Natural killer cell (primary cell): ENCODE results near the gene MEIS2. TPM values are rescaled to one million over a fixed set of nuclear protein-coding genes. Genes with fewer than 3 reads are reported as not detected.

Experiments
- ATAC-seq, 3 donors: fragments of 150-1000 bp in 2 of 3; fragments of 200-7000 bp in 1 of 3; cut with Tn5 transposase; 1 replicate in 1 of 3; 2 replicates in 2 of 3; pipeline ENCODE4 v1.10.0; 2021; ENCODE audit warnings: mild to moderate bottlenecking in 2 of 3, moderate library complexity in 2 of 3
- DNase-seq, 2 donors: peaks; one replicate each; pipeline versions ENCODE4 v3.0.0 to v3.0.0-alpha.2; 2013 to 2021; ENCODE audit warnings: mixed read lengths in 1 of 2
- H3K27ac ChIP-seq: one replicate; pipeline ENCODE4 v1.5.1; 2013; ENCODE audit warnings: mild to moderate bottlenecking, low read length
- H3K27me3 ChIP-seq: one replicate; pipeline ENCODE4 v1.6.1; 2013; ENCODE audit warnings: low read length; ENCODE audit not compliant: control insufficient read depth, insufficient read depth
- H3K36me3 ChIP-seq: one replicate; pipeline ENCODE4 v1.6.1; 2013; ENCODE audit warnings: low read length; ENCODE audit not compliant: control insufficient read depth, insufficient read depth
- H3K4me1 ChIP-seq: one replicate; pipeline ENCODE4 v1.6.1; 2013; ENCODE audit warnings: low read length; ENCODE audit not compliant: control insufficient read depth, insufficient read depth
- H3K4me3 ChIP-seq: one replicate; pipeline ENCODE4 v1.5.1; 2013; ENCODE audit warnings: low read length
- H3K9me3 ChIP-seq: one replicate; pipeline ENCODE4 v1.6.1; 2013; ENCODE audit warnings: low read length; ENCODE audit not compliant: control insufficient read depth, insufficient read depth
- H3K27ac Mint-ChIP-seq, 2 donors: one replicate each; pipeline ENCODE4 v1.8.0; 2022; ENCODE audit warnings: mild to moderate bottlenecking in 2 of 2, mixed read lengths in 2 of 2, moderate library complexity in 1 of 2
- H3K27me3 Mint-ChIP-seq, 2 donors: one replicate each; pipeline ENCODE4 v1.8.0; 2022; ENCODE audit warnings: low read depth in 2 of 2, mixed read lengths in 2 of 2
- H3K36me3 Mint-ChIP-seq: one replicate; pipeline ENCODE4 v1.8.0; 2022; ENCODE audit warnings: mixed read lengths
- H3K4me1 Mint-ChIP-seq, 2 donors: one replicate each; pipeline ENCODE4 v1.8.0; 2022; ENCODE audit warnings: mixed read lengths in 2 of 2
- H3K4me3 Mint-ChIP-seq: one replicate; pipeline ENCODE4 v1.8.0; 2022; ENCODE audit warnings: mild to moderate bottlenecking, moderate library complexity, mixed read lengths
- H3K9me3 Mint-ChIP-seq, 2 donors: one replicate each; pipeline ENCODE4 v1.8.0; 2022; ENCODE audit warnings: mixed read lengths in 2 of 2
- CTCF ChIP-seq: fragments of 200-600 bp; IDR thresholded peaks from one replicate; pipeline ENCODE4 v1.8.0; 2022; ENCODE audit warnings: antibody characterized with exemption
- WGBS: methylation state at CpG from one replicate; pipeline ENCODE4 v1.1.7; 2013; ENCODE audit warnings: missing lambda C conversion rate; ENCODE audit not compliant: insufficient coverage; 5-methylcytosine and 5-hydroxymethylcytosine counted together
- intact Hi-C: fragments of 100-400 bp; cut with micrococcal nuclease; formaldehyde crosslinking; loops from one replicate; pipeline ENCODE4 v1.14.2; 2022
- total RNA-seq, 4 donors: library from RNA; stranded (reverse); fragments of 120-200 nt in 1 of 4; gene quantifications; one replicate each; pipeline versions ENCODE4 v1.2.3 to v1.2.4, GENCODE V29; 2013 to 2022

The MEIS2 gene
- total RNA-seq, 3 donors from 2014 or later (not counting 1 experiment from before 2014, with no cell fraction given) = 0.35 TPM; not detected in 2

DNA sequence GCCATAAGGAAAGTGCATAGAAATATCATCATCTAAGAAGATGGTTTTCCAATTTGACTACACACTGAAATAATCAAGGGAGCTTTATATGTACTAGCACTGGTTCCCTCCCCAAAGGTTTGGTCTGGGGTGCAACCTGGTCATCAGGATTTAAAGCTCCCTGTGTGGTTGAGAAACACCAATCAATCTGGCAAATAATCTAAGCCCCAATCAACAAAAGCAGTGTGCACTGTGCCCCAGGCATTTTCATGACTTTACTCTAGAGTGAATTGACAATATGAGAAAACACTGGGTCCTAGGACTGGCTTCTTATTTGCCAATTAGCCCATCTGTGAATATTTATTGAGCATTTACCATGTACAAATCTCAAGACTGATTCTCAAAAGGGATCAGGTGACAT lies 255.1 kb downstream of the MEIS2 start:
- no peak for TF ChIP-seq CTCF
- no peaks in the 10 kb centered on the region for H3K27me3 ChIP-seq
- Mint-ChIP-seq H3K27me3 (no peaks in the 10 kb centered on the region), H3K9me3 (peaks cover 2 to 4% of the 10 kb centered on the region in 2 donors), H3K36me3 (no peaks in the 10 kb centered on the region), H3K4me3 (no peak overlapping the region), H3K27ac (no peak overlapping the region), H3K4me1 (no peaks in the 10 kb centered on the region)
- no peak overlapping the region for H3K27ac ChIP-seq
- DNase-seq (no peak), ATAC-seq (no peak)
- no peaks in the 10 kb centered on the region for H3K9me3 ChIP-seq
- no peak overlapping the region for H3K4me3 ChIP-seq
- intact Hi-C loops = no loop called here
- no peaks in the 10 kb centered on the region for H3K4me1 ChIP-seq
- no peaks in the 10 kb centered on the region for H3K36me3 ChIP-seq

- no peak overlapping the region for H3K27ac ChIP-seq
- no peak overlapping the region for H3K4me3 ChIP-seq
- ATAC-seq (no peak), DNase-seq (no peak)
- 52% methylated on average over 4 of the region's 4 CpGs for WGBS
- Mint-ChIP-seq H3K4me1 (no peaks in the 10 kb centered on the region), H3K9me3 (peaks cover 2 to 4% of the 10 kb centered on the region in 2 donors), H3K4me3 (no peak overlapping the region), H3K27ac (no peak overlapping the region), H3K36me3 (no peaks in the 10 kb centered on the region), H3K27me3 (no peaks in the 10 kb centered on the region)
- intact Hi-C loops = no loop called here
- no peaks in the 10 kb centered on the region for H3K36me3 ChIP-seq
- H3K27me3 ChIP-seq = no peaks in the 10 kb centered on the region
- no peak for TF ChIP-seq CTCF
- H3K4me1 ChIP-seq = no peaks in the 10 kb centered on the region
- no peaks in the 10 kb centered on the region for H3K9me3 ChIP-seq
Observed at GRCh38 chr15:36844534-36844998, 255.8 kb downstream of the MEIS2 start.

GRCh38 chr15:36843822-36844221 lies 256.5 kb downstream of the MEIS2 start:
- no peaks in the 10 kb centered on the region for H3K4me1 Mint-ChIP-seq
- TF ChIP-seq CTCF = no peak
- ATAC-seq (no peak), DNase-seq (no peak)
- 73% methylated on average over 2 of the region's 3 CpGs for WGBS
- H3K9me3 Mint-ChIP-seq = peaks cover 2 to 4% of the 10 kb centered on the region in 2 donors
- H3K9me3 ChIP-seq = no peaks in the 10 kb centered on the region
- no peak overlapping the region for H3K27ac Mint-ChIP-seq
- H3K4me3 Mint-ChIP-seq = no peak overlapping the region
- no peaks in the 10 kb centered on the region for H3K27me3 ChIP-seq
- H3K4me3 ChIP-seq = no peak overlapping the region
- no peaks in the 10 kb centered on the region for H3K36me3 Mint-ChIP-seq
- no peaks in the 10 kb centered on the region for H3K4me1 ChIP-seq
- H3K36me3 ChIP-seq = no peaks in the 10 kb centered on the region
- H3K27me3 Mint-ChIP-seq = no peaks in the 10 kb centered on the region
- no peak overlapping the region for H3K27ac ChIP-seq
- intact Hi-C loops = no loop called here

- WGBS = 48% methylated on average over 5 of the region's 5 CpGs
- DNase-seq = no peak
- H3K27ac ChIP-seq = no peak overlapping the region
Observed at GRCh38 chr15:36841193-36841592, 259.2 kb downstream of the MEIS2 start.

More at GRCh38 chr15:36841193-36841592, 259.2 kb downstream of the MEIS2 start:
- Histone ChIP-seq H3K27me3 (no peaks in the 10 kb centered on the region), H3K9me3 (no peaks in the 10 kb centered on the region), H3K4me3 (no peak overlapping the region), H3K4me1 (no peaks in the 10 kb centered on the region), H3K36me3 (no peaks in the 10 kb centered on the region)
- ATAC-seq = no peak
- H3K27me3 Mint-ChIP-seq = no peaks in the 10 kb centered on the region
- no peak for TF ChIP-seq CTCF
- H3K36me3 Mint-ChIP-seq = no peaks in the 10 kb centered on the region
- H3K27ac Mint-ChIP-seq = no peak overlapping the region
- H3K4me1 Mint-ChIP-seq = no peaks in the 10 kb centered on the region
- peaks cover 9 to 10% of the 10 kb centered on the region in 2 donors for H3K9me3 Mint-ChIP-seq
- no peak overlapping the region for H3K4me3 Mint-ChIP-seq
- intact Hi-C loops = no loop called here
